SKM-1 treated with dmso at 0.1 percent for 144 hours (cell line): ENCODE measurements around the gene ADAP2.
"Not testable (repeated sequence)": the region's sequence is repeated elsewhere in the genome, so short reads cannot be mapped to it uniquely, and the experiment has no call there.

Source experiments
- DNase-seq: peaks from one replicate; lab custom pipeline; 2025; ENCODE audit not compliant: unreplicated experiment; lab: John Stamatoyannopoulos, UW

Gene ADAP2

GRCh38 chr17:30967911-30968310 is 46.2 kb downstream of the ADAP2 start:
- not testable (repeated sequence) for DNase-seq

GRCh38 chr17:30969989-30970830 is 48.5 kb downstream of the ADAP2 start:
- DNase-seq, result no peak

- DNase-seq, result peak; percentile 87
Measured at GRCh38 chr17:30970831-30971567, 49.3 kb downstream of the ADAP2 start, which contains the start of gene RNF135. Gene RNF135, plus strand, starts transcription at chr17:30971039. Its CDS starts 35 bp downstream, at chr17:30971074.

GRCh38 chr17:30975042-30975820 is 53.5 kb downstream of the ADAP2 start:
- no peak for DNase-seq

GRCh38 chr17:30979919-30980318 is 58.2 kb downstream of the ADAP2 start:
- DNase-seq, result not testable (repeated sequence)

- DNase-seq, result no peak
Measured at GRCh38 chr17:30981531-30982519, 60.1 kb downstream of the ADAP2 start.

GRCh38 chr17:30982855-30983254 is 61.1 kb downstream of the ADAP2 start:
- DNase-seq, result no peak

- DNase-seq, result no peak
Measured at GRCh38 chr17:30990458-30990857, 68.7 kb downstream of the ADAP2 start.

GRCh38 chr17:30992551-30992950 is 70.8 kb downstream of the ADAP2 start:
- no peak for DNase-seq

- no peak for DNase-seq
Measured at GRCh38 chr17:30995347-30995746, 73.6 kb downstream of the ADAP2 start.

GRCh38 chr17:30996486-30996885 is 74.7 kb downstream of the ADAP2 start:
- DNase-seq, result no peak

- no peak for DNase-seq
Measured at GRCh38 chr17:30997270-30997669, 75.5 kb downstream of the ADAP2 start.

GRCh38 chr17:30997842-30998241 is 76.1 kb downstream of the ADAP2 start:
- no peak for DNase-seq

GRCh38 chr17:31002047-31002446 is 80.3 kb downstream of the ADAP2 start:
- no peak for DNase-seq

GRCh38 chr17:31003225-31003866 is 81.6 kb downstream of the ADAP2 start:
- DNase-seq, result no peak

- no peak for DNase-seq
Measured at GRCh38 chr17:31004160-31004559, 82.4 kb downstream of the ADAP2 start.

GRCh38 chr17:31007695-31008373 is 86.1 kb downstream of the ADAP2 start:
- DNase-seq, result peak; percentile 48

- DNase-seq, result peak; percentile 48
Measured at GRCh38 chr17:31008374-31009041, 86.8 kb downstream of the ADAP2 start.
